CD4-positive, alpha-beta T cell treated with Interleukin-17A for 4 hours (primary cell): ENCODE data around the gene TARP.
"Not testable (repeated sequence)": the region's sequence is repeated elsewhere in the genome, so short reads cannot be mapped to it uniquely, and the experiment has no call there.

Source experiments
- DNase-seq: peaks from one replicate; pipeline ENCODE4 v3.0.0-alpha.2; 2020; ENCODE audit warnings: mixed read lengths

Gene TARP

DNA sequence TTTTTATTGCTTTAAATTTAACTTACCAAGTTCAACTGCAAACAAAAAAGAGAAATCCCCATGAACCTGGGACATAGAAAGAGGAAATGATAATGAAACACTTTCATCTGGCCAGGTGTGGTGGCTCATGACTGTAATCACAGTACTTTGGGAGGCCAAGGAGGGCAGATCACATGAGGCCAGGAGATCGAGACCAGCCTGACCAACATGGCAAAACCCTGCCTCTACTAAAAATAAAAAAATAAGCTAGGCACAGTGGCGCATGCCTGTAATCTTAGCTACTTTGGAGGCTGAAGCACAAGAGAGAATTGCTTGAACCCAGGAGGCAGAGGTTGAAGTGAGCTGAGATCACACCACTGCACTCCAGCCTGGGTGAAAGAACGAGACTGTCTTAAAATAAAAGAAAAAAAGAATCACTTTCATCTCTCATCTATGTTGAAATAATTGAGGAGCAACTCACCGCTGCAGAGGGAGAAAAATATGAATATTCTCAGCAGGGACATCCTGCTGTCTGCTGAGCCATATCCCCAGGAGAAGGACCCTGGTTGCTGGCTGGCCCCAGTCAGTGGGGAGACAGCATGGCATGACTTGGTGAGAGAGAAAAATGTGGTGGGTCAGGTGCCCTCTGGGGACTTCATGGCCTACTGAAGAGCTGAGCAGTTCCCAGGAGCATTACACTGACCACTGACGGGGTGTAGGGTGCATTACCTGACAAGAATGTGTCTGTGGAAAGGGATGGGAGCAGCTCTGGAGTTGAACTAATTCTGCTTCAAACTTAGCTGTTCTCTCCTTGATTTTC lies 22.8 kb upstream of the TARP start:
- no peak for DNase-seq

DNA sequence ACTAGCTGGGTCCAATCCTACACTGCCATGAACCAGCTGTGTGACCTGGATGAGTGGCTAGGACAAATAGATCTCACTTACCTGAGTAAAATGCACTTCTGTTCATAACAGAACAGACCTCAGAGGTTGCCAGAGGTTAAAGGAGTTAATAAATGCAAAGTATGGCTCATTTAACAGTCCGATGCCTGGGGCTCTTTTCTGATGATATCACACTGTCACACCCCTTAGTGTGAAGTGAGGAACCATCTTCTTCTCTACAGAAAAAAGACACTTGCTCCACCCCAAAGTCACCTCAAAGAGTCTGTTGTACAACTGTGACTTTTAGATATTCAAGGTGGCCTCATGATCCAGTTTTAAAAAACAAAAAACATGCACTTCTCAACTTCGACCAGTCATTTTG lies 21.5 kb upstream of the TARP start:
- DNase-seq: no peak

DNA sequence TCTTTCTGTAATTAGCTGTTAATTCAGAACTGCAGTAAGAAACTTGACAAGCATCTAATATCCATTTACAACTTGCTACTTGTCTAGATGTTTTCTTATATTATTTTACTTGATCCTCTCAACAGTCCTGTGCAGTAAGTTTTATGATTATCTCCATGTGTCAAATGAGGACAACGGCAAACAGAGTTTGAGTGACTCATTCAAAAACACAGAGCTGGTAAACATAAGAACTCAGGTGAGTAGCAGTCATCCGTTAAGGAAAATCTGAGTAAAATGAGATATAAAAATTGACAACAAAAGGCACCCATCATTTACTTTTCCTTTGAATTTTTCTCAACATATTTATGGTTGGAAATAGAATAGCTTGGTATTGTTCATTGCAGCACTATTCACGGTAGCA lies 19.0 kb upstream of the TARP start:
- DNase-seq: no peak

DNA sequence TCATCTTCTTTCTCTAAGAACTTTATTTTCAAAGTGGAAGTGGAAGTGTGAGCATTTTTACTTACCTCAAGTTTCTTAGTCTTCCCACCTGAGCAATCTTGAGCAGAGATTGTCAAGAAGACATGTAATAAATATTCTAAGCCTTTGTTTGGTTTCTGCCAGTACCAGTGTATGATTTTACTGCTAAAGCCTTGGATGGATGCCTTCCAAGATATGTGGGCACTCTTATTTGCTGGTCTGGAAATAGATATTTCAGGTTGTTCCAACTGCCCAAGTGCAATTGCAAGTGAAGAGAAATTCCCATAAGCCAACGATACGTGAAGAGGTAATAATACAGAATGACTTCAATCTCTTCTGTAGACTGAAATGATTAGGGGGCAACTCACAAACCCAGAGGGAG lies 18.2 kb upstream of the TARP start:
- no peak for DNase-seq

DNA sequence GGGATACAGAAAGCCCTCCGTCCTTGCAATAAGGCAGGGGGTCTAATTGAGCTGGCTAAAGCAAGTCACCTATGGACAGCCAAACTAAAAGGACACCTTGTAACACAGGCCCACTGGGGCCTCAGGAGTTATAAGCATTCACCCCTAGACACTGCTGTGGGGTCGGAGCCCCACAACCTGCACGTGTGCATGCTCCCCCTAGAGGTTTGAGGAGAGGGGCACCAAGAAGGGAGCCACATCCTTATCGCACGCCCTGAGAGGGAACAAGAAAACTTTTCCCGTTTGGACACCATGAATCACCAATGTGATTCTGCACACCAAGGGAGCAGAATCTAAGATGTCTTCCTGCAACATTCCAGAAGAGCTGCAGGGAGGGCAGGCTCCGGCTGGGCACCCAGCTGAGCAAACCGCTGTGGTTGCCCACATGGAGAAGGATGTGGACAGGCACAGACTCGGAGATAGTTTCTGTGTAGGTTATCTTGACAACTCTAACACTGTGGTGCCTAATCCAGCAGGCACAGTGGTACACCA lies 17.7 kb upstream of the TARP start:
- no peak for DNase-seq

DNA sequence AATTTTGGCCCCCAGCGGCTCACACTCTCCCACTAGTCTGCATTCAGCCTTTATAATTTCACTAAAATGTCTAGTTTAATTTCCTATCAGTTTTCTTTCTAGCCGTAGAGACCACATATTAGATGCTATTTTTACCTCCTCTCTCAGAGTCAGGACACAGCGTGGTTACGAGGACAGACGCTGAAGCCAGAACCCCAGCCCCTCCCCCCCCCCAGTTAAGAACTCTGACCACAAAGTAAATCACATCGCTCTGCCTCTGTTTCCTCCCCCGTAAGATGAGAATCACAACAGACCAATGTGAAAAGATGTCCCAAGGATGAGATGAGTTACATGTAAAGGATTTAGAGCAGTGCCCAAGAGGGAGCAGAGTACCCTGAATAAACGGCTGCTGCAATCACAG lies 11.1 kb upstream of the TARP start:
- no peak for DNase-seq

DNA sequence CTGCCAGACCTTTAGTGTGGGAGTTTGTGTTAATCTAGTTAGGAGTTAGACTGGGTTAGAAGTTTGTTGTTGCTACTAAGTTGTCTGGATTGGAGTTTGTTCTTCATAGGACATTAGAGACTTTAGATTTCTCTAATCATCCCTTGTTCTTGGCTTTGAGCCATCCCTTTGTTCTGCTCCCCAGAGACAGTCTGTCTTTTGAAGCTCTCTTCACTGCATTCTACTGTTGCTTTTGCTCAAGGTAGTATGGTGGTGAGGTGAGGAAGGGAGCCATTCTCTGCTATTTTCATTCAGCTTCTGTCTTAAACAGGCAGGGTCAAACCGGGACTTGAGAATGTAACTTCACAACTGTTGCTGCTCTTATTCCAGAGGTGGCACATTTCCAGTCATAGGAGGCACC lies 10.4 kb upstream of the TARP start:
- no peak for DNase-seq

DNA sequence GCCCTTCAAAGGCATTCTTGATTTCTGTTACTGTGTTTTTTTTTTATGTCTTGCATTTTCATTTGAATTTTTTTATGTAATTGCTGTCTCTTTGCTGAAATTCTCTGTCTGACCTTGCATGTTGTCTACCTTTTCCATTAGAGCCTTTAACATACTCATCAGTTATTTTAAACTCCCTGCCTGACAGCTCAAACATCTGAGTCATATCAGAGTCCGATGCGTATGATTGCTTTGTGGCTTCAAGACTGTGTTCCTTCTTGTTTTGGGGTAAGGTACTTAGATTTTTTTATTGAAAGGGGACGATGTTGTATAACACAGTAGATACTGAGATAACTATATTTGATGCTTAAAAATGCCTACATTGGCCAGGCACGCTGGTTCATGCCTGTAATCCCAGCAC lies 9.7 kb upstream of the TARP start:
- DNase-seq: no peak

DNA sequence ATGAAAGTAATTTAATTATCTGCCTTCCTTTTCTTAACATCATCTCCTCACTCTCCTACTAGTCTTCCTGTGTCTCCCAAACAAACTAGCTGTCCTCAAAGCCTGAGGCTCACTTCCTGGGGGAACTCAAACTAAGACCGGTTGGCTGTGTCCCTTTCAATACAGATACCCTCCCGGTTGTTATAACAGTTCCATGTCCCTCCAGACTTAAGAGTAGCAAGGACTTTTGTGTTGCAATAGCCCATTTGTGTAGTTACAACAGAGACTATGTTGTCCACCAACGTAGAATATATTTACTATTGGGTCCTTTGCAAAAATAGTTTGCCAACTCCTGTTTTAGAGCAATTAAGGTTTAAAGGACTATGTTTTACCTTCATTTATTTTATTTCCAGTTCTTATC lies 8.6 kb upstream of the TARP start:
- DNase-seq: no peak

DNA sequence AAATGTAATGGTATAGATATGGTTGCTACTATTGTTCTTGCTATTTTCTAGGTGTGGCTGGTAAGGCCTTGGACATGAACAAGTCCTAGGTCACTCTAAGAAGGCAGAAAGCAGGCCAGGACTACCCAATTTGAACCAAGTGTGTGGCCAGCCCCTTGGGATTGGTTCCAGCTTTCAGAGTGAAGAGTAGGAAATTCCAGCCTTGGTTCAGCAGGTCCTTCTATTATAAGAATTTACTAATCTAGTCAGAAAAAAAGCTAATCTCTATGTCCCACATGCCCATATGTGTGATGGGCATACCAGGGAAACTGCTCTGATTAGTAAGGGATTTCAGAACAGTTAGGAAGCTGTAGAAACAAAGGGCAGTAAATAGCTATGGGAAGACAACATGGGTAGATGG lies 7.8 kb upstream of the TARP start:
- DNase-seq: no peak

DNA sequence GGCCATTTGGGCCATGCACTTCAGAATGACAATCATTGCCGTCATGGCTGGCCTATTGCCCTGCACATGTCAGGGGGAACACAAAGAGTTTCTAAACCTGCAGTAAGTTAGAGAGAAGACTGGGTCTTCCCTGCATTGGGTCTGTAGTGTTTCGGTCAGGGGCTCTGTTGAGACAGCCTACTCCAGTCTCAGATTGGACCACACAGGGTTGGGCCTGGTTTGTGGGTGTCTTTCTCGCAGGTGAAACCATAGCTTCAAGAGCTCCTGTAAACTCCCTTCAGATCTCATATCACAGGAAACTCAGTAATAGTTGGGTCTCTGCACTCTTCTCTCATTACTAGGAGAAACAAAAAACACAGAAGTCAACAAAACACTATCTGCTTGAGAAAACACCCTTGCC lies 7.3 kb upstream of the TARP start:
- DNase-seq: no peak

DNA sequence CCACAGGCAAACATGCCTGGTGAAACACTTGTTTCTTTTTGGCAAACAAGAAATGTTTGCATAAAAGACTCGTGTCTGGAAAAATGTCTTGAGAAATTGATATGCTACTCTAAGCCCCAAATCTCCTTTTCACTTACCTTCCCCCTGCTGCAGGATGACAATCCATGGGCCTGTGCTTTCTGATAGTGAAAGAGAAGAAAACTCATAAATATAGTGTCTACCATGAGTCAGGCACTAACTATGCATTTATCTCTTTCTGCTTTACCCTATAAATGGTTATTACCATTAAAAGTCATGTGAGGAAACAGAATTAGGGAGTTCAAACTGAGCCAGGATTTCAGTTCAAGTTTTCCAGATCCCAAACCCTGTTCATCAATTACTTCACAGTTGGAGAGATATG lies 6.6 kb upstream of the TARP start:
- no peak for DNase-seq

DNA sequence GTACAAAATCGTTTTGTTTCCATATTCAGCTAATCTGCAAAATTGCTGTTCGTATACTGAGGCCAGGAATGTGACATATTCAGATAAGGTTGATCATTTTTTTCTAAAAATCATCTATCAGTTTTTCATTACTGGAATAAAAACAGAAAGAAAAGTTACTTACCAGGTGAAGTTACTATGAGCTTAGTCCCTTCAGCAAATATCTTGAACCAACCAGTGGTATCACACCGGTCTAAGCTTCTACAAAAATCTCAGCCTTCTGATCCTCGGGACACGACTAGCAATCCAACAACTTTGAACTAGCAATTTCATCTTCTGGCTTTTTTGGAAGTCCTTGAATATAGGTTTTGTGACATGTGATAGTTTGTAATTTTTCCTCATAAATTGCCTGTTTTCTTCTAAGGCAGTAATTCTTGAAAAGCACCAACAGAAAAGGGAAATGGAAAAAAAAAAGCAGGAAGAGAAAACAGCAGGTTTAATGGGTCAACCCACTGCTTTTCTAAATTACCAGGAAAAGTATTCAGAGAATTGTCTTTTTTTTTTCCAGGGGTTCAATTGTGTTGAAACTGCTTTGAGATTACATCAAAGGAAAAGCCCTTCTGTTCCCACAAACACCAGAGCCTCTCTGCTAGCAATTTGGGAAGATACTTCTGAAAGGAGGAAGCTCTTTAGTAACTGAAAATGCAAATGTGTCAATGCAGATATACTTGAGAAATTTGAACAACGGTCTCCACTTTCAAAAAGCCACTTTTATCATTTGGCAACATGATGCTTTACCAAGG lies 2.9 kb upstream of the TARP start:
- no peak for DNase-seq

DNA sequence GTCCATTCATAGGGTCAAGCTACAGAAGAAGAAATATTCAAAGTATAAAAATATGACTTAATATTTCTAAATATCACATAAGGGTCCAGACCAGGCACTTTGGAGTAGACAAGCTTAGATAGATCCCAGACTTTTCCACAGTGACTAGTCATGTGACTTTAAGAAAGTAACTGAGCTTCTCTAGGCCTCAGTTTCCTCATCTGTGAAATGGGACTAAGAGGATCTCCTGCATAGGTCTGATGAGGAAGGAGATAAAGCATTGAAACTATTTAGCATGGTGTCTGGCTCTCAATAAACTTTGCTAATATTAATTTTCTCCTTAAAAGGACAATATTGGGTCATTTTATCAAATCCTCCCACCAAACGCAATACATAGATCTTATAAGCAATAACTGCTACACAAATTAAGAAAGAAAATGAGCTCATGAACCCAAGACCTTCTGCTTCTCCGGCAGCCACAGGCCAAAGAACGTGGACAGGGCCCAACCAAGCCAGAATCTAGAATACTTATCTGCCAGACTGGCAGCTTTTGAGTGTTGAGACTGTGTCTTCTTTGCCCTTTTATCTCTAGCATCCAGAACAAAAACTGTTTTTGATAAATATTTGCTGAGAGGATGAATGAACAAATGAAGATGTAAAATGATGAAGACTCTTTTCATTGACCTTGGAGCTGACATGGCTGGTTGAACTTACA lies 1.6 kb upstream of the TARP start:
- no peak for DNase-seq

DNA sequence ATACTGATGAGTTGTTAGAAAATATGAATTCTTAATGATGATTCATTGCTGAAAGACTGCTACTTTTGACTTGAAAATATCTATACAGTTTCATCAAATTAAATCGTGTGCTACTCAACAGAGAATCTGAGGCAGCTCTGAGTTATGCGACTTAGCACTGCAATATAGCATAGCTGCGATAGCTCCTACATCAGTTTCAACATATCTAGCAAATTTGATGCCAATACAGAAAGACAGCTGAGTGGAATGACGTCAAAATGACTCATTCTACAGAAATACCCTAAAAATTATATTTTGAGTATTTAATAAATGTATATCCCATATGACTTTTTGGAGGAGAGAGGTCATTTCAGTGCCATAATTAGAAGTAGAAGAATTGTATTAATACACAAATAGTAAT lies 1.1 kb upstream of the TARP start:
- DNase-seq: no peak

DNA sequence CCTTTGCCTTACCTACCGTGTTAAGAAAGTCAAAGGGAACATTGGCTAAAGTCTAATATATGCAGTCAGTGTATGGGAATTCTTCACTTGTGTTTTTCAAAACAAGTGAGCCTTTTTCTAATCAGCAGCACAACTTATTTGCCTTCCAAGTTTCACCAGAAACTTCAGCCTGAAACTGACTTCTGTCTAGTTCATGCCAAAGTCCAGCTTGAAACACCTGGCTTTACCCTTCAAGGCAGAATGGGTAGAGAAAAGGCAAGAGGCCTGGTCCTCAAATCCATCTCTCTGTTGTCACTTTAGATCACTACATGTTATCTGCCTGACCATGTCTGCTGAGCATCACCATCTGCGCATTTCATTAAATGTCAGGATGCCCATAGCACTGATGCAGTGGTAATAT lies 3.0 kb downstream of the TARP start:
- DNase-seq: not testable (repeated sequence)

DNA sequence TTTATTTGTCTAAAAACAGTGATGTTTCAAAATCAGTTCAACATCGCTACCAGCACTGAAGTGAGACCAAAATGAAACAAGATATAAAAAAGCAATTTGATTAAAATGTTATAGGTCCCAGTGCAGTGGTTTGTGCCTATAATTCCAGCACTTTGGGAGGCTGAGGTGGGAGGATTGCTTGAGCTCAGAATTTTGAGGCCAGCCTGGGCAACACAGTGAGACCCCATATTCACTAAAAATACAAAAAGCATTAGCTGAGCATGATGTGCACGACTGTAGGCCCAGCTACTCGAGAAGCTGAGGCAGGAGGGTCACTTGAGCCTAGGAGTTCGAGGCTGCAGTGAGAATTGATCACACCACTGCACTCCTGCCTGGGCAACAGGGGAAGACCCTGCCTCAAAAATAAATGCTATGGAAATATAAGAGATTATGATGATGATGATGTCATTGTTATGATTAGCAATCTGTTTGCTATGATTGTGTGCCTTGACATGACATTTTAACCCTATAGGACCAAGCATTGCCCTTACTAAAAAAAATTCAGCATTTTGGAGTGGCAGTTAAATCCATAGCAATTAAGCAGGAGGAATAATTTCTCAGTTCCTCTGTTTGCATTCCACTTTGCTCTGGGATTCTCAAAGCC lies 3.6 kb downstream of the TARP start:
- DNase-seq: not testable (repeated sequence)

DNA sequence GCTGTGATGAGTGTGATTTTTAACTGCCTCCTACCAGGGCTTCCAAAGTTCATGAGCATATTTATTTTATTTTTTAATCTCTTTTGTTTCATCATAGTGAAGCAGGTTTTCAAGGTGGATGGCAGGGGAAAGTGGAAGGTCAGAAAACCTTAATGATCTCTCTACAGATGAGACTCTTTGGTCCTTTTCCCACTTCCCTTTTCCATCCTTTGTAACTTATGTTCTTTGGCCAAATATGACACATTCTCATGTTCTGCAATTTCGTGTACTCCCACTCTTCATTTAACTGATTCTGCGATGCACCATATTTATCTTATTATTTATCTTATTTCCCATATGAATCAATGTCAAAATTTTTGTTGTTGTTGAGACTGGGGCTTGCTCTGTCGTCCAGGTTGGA lies 7.5 kb downstream of the TARP start:
- not testable (repeated sequence) for DNase-seq

DNA sequence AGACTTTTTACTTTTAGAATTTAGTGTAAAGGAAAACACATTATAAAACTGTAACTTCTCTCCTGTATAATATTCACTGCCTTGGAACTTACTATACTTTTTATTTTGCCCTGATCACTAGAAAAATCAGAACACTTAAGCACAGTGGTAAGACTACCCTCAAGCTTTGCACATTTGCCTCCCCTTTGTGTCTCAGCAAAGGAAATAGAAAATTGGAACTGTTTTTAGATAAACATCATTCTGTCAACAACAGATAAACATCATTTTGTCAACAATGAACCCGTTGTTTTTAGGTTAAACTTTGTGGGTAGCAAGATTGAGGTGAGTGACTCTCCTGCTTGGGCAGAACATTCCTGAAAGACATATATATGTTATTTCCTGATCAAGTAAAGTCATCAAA lies 8.8 kb downstream of the TARP start:
- DNase-seq: not testable (repeated sequence)

DNA sequence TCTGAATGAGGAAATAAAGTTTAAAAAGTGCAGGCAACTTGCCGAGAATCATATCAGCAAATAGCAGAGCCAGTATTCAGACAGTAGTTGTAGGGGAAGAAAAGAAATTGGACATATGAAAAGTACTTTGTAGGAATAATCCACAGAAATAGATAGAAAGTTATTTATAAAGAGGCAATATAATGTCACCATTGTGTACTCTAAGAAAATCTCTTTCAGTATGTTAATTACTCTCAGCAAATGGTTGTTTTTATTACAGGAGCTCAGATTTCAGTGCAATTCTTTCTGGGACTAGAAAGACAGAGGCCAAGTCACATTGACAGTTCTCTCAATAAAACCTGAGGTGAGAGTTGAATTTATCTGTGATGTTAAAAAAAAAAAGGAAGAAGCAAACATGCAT lies 10.2 kb downstream of the TARP start:
- DNase-seq: not testable (repeated sequence)

DNA sequence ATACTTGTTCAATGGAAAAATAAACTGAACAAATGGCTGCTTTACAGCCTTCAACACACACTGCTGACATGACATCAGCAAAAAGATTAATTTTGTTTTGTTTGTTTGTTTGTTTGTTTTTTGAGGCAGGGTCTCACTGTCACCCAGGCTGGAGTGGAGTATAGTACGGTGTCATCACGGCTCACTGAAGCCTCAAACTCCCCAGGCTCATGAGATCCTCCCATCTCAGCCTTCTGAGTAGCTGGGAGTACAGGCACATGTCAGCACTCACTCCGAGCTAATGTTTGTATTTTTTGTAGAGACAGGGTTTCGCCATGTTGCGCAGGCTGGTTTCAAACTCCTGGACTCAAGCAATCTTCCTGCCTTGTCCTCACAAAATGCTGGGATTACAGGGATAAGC lies 10.9 kb downstream of the TARP start:
- DNase-seq: no peak

DNA sequence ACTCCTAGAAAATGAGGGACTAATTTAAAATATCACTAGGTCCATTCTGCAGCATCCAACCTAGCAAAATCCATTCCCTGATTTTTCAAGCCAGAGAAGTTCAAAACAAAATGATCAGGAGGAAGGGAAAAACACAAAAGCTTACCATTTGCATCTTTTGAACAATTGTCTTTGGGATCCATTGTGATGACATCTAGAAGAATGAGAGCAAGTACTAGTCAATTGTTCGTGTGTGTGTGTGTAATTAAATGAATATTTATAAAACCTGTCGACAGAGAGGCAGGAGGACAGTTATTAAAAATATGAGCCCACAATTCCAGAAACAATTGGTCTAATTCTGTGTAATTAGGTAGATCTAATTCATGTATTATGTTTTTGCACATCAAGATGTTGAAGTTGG lies 11.4 kb downstream of the TARP start:
- not testable (repeated sequence) for DNase-seq

DNA sequence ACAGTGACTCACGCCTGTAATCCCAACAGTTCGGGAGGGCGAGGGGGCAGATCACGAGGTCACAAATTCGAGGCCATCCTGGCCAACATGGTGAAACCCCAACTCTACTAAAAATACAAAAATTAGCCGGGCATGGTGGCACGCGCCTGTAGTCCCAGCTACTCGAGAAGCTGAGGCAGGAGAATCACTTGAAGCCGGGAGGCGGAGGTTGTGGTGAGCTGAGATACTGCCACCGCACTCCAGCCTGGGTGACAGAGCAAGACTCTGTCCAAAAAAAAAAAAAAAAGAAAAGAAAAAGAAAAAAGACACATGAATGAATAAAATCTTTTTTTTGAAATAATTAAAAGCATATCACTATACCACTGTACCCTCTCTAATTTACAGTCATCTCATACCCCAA lies 11.8 kb downstream of the TARP start:
- not testable (repeated sequence) for DNase-seq
